HepG2 (cell line): ENCODE measurements around the gene TASOR2. TPM values are rescaled to one million over a fixed set of nuclear protein-coding genes. Genes with fewer than 3 reads are reported as not detected.

ENCODE experiments used
- ATAC-seq: fragments of 200-7000 bp; cut with Tn5 transposase; 3 replicates; pipeline ENCODE4 v1.9.1; 2020; ENCODE audit warnings: mild to moderate bottlenecking, moderate library complexity
- BruUV-seq: library from RNA; stranded (reverse); fragments of 400-500 nt; replicated peaks from 2 replicates; lab custom pipeline; 2021; lab: Mats Ljungman, UMichigan
- CTCF ChIA-PET: fragments of 300-600 bp; formaldehyde crosslinking; extraction: SDS; loops from one replicate; lab custom pipeline; 2021; ENCODE audit warnings: low total read pairs, inconsistent platforms, low intra/inter-chr PET ratio; lab: Yijun Ruan, JAX
- POLR2A ChIA-PET: fragments of 350-600 bp; sonication (Branson Sonifier 250); formaldehyde crosslinking; loops from one replicate; lab custom pipeline; 2020; ENCODE audit warnings: antibody characterized with exemption, inconsistent platforms; lab: Yijun Ruan, JAX
- DNase-seq: peaks from one replicate; pipeline ENCODE4 v3.0.0-alpha.2; 2015; ENCODE audit warnings: low spot score
- FAIRE-seq: peaks from 3 replicates; lab custom pipeline; 2011; peaks lifted over from hg19 to GRCh38; lab: Jason Lieb, UNC
- H2AFZ ChIP-seq: one replicate; pipeline ENCODE4 v1.6.1; 2011; ENCODE audit warnings: low read length, inconsistent platforms
- H3K27ac ChIP-seq: fragments of 300-600 bp; 3 replicates; pipeline ENCODE4 v1.8.0; 2011; ENCODE audit warnings: mixed run types, mild to moderate bottlenecking, mixed read lengths, low read length, inconsistent platforms; ENCODE audit not compliant: insufficient read depth; ENCODE audit errors: extremely low read length
- H3K27me3 ChIP-seq, 2 experiments: fragments of 200-600 bp in 1 of 2; 2 replicates in 1 of 2; 3 replicates in 1 of 2; pipeline versions ENCODE4 v1.6.0 to v1.8.0; 2011; ENCODE audit warnings: low read length in 2 of 2, mild to moderate bottlenecking in 2 of 2, moderate library complexity in 2 of 2, inconsistent platforms in 1 of 2; ENCODE audit not compliant: insufficient read depth in 2 of 2, control insufficient read depth in 1 of 2
- H3K36me3 ChIP-seq, 2 experiments: fragments of 200-600 bp in 1 of 2; replicated peaks in 1 of 2; 2 replicates in 1 of 2; 3 replicates in 1 of 2; pipeline versions ENCODE4 v1.5.1 to v1.8.0; 2011; ENCODE audit warnings: low read length in 2 of 2, inconsistent platforms in 1 of 2; ENCODE audit not compliant: insufficient read depth in 2 of 2, control insufficient read depth in 1 of 2
- H3K4me1 ChIP-seq: 2 replicates; pipeline ENCODE4 v1.5.1; 2012; ENCODE audit warnings: low read length, inconsistent platforms; ENCODE audit not compliant: insufficient read depth
- H3K4me2 ChIP-seq: 2 replicates; pipeline ENCODE4 v1.6.0; 2011; ENCODE audit warnings: low read depth, low read length, inconsistent platforms
- H3K4me3 ChIP-seq, 3 experiments: fragments of 200-600 bp in 1 of 3; sonication (generic), shearing (Covaris generic) in 1 of 3; replicated peaks in 1 of 3; 2 replicates each; pipeline ENCODE4 v1.5.1; 2011 to 2016; ENCODE audit warnings: low read length in 3 of 3, inconsistent platforms in 2 of 3, low read depth in 2 of 3, mild to moderate bottlenecking in 2 of 3, control low read depth in 1 of 3, mixed read lengths in 1 of 3; ENCODE audit not compliant: insufficient read depth in 1 of 3
- H3K79me2 ChIP-seq: one replicate; pipeline ENCODE4 v1.6.1; 2011; ENCODE audit warnings: low read length, inconsistent platforms; ENCODE audit not compliant: insufficient read depth
- H3K9ac ChIP-seq: 2 replicates; pipeline ENCODE4 v1.6.0; 2011; ENCODE audit warnings: mild to moderate bottlenecking, low read depth, low read length, inconsistent platforms; ENCODE audit not compliant: insufficient read depth
- H3K9me3 ChIP-seq: 2 replicates; pipeline ENCODE4 v1.5.1; 2012; ENCODE audit warnings: mild to moderate bottlenecking, low read length
- H4K20me1 ChIP-seq: 2 replicates; pipeline ENCODE4 v1.6.0; 2011; ENCODE audit warnings: inconsistent platforms, mild to moderate bottlenecking, low read length, moderate library complexity; ENCODE audit not compliant: insufficient read depth
- HIVEP1 ChIP-seq: sonication (generic); formaldehyde crosslinking; IDR thresholded peaks from 2 replicates; pipeline ENCODE4 v1.4.0; 2020; ENCODE audit warnings: mild to moderate bottlenecking, missing genetic modification reagents
- IKZF1 ChIP-seq: fragments of 450-650 bp; IDR thresholded peaks from 2 replicates; pipeline ENCODE4 v1.7.1; 2016
- KAT7 ChIP-seq: IDR thresholded peaks from 2 replicates; pipeline ENCODE4 v1.6.1; 2018; ENCODE audit warnings: borderline replicate concordance, missing compliant biosample characterization
- MAFK ChIP-seq, 2 experiments: IDR thresholded peaks in 1 of 2; conservative IDR thresholded peaks in 1 of 2; 2 replicates each; pipeline ENCODE4 v1.6.1; 2011; ENCODE audit warnings: improper control_type of control experiment in 2 of 2, low read length in 2 of 2
- MYC ChIP-seq: sonication (generic); formaldehyde crosslinking; IDR thresholded peaks from 2 replicates; pipeline ENCODE4 v1.9.0; 2021; ENCODE audit warnings: missing genetic modification reagents, borderline replicate concordance
- THYN1 ChIP-seq: sonication (generic); formaldehyde crosslinking; IDR thresholded peaks from 2 replicates; pipeline ENCODE4 v1.8.1; 2023; ENCODE audit warnings: low read depth, mild to moderate bottlenecking, moderate library complexity, missing genetic modification reagents, borderline replicate concordance
- ZNF20 ChIP-seq: sonication (generic); formaldehyde crosslinking; IDR thresholded peaks from 2 replicates; pipeline ENCODE4 v1.4.0; 2020; ENCODE audit warnings: mild to moderate bottlenecking, moderate library complexity, missing genetic modification reagents
- ZNF563 ChIP-seq: sonication (generic); formaldehyde crosslinking; IDR thresholded peaks from 2 replicates; pipeline ENCODE4 v1.8.0; 2022; ENCODE audit warnings: mild to moderate bottlenecking, moderate library complexity, missing genetic modification reagents
- ZNF761 ChIP-seq: sonication (generic); formaldehyde crosslinking; conservative IDR thresholded peaks from 2 replicates; pipeline ENCODE4 v1.4.0; 2020; ENCODE audit warnings: mild to moderate bottlenecking, missing genetic modification reagents
- WGBS: methylation state at CpG from one replicate; pipeline ENCODE4 v1.1.6; 2017; ENCODE audit warnings: low lambda C conversion rate; 5-methylcytosine and 5-hydroxymethylcytosine counted together
- in situ Hi-C: cut with HindIII; loops from 2 replicates; pipeline ENCODE4 v1.10.0; 2017; ENCODE audit warnings: low pct_unique_long_range_greater_than_20kb; ENCODE audit not compliant: extremely low pct_ligation_motif_present
- intact Hi-C: fragments of 100-400 bp; cut with micrococcal nuclease; formaldehyde crosslinking; loops from one replicate; pipeline ENCODE4 v1.10.0; 2022; ENCODE audit not compliant: unreplicated experiment
- polyA plus RNA-seq, 8 experiments: library from polyadenylated mRNA; depleted of rRNA in 3 of 8; stranded (reverse) in 7 of 8; unstranded in 1 of 8; fragments of >200 nt; fragmentation: Illumina TruSeq in 4 of 8; extraction: Trizol in 4 of 8; gene quantifications; 2 replicates each; pipeline versions ENCODE4 v1.2.1 to v1.2.3, GENCODE V29; 2011 to 2016; ENCODE audit warnings: low read depth in 4 of 8, missing spikeins in 1 of 8, mixed read lengths in 1 of 8; ENCODE audit not compliant: insufficient read depth in 1 of 8
- total RNA-seq, 5 experiments: library from RNA; depleted of rRNA; stranded (reverse); fragments of >200 nt; fragmentation: Illumina TruSeq; extraction: Trizol; gene quantifications; 2 replicates each; pipeline ENCODE4 v1.2.3, GENCODE V29; 2016; ENCODE audit warnings: low read depth in 1 of 5
- TF ChIP-seq, protein P1 (sequence below): fragments of 450-650 bp; IDR thresholded peaks from 2 replicates; pipeline ENCODE4 v1.6.1; 2017
- TF ChIP-seq, protein P2 (sequence below): sonication (generic); formaldehyde crosslinking; IDR thresholded peaks from 2 replicates; pipeline ENCODE4 v1.4.0; 2020; ENCODE audit warnings: missing genetic modification reagents
- TF ChIP-seq, protein P3 (sequence below): sonication (generic); formaldehyde crosslinking; IDR thresholded peaks from 2 replicates; pipeline ENCODE4 v1.5.0; 2020; ENCODE audit warnings: missing genetic modification reagents
- TF ChIP-seq, protein P4 (sequence below): sonication (generic); formaldehyde crosslinking; IDR thresholded peaks from 2 replicates; pipeline ENCODE4 v1.4.0; 2020; ENCODE audit warnings: missing genetic modification reagents

TASOR2 gene
- total and polyA plus RNA-seq, 2 of the 13 experiments (the other 11 are each of a cell fraction or from before 2014, with no cell fraction given), result 24.2 to 55.3 TPM

DNA sequence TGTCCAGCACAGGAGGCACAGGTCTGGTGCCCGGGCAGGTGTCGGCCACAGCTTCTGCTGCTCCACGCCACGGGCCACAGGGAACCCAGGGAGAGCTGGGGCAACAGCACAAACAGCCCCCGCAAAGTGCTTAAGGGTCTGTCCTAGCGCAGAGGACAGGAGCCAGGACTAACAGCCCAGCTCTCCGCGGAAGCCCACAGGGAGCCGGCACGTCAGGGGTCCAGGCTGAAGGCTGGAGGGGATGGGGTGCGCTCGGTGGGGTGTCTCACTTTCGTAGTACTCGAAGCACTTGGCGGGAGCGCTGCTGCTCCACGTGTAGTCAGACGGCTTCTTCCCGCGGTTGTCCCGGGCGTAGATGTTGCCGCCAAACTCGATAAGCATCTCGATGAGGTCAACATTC is 43.1 kb upstream of the TASOR2 start:
- Histone ChIP-seq H2AFZ (no peak overlapping the region), H3K27me3 (no peaks in the 10 kb centered on the region), H3K4me3 (no peak overlapping the region), H3K27ac (no peak overlapping the region), H4K20me1 (no peaks in the 10 kb centered on the region), H3K36me3 (peaks cover 4 to 26% of the 10 kb centered on the region in 2 experiments; a peak in 4 of 5 replicates), H3K79me2 (no peaks in the 10 kb centered on the region), H3K4me2 (no peak overlapping the region), H3K9ac (no peak overlapping the region), H3K9me3 (no peaks in the 10 kb centered on the region), H3K4me1 (peaks cover 14% of the 10 kb centered on the region)
- CTCF ChIA-PET, result no interaction called here
- FAIRE-seq (no peak), ATAC-seq (no peak), DNase-seq (no peak)
- POLR2A ChIA-PET, result no interaction called here
- in situ Hi-C loops, result no loop called here
- 100% methylated on average over 15 of the region's 25 CpGs for WGBS
- BruUV-seq, result no TSS peak
- no peak for TF ChIP-seq ZNF563 (CRISPR knock-in tag)
- no peak for TF ChIP-seq THYN1 (CRISPR knock-in tag)
- TF ChIP-seq ZNF20 (CRISPR knock-in tag), result no peak
- TF ChIP-seq, protein P1, sequence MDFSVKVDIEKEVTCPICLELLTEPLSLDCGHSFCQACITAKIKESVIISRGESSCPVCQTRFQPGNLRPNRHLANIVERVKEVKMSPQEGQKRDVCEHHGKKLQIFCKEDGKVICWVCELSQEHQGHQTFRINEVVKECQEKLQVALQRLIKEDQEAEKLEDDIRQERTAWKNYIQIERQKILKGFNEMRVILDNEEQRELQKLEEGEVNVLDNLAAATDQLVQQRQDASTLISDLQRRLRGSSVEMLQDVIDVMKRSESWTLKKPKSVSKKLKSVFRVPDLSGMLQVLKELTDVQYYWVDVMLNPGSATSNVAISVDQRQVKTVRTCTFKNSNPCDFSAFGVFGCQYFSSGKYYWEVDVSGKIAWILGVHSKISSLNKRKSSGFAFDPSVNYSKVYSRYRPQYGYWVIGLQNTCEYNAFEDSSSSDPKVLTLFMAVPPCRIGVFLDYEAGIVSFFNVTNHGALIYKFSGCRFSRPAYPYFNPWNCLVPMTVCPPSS, result no peak
- no peak for TF ChIP-seq ZNF761
- no peak for TF ChIP-seq IKZF1
- TF ChIP-seq, protein P2, sequence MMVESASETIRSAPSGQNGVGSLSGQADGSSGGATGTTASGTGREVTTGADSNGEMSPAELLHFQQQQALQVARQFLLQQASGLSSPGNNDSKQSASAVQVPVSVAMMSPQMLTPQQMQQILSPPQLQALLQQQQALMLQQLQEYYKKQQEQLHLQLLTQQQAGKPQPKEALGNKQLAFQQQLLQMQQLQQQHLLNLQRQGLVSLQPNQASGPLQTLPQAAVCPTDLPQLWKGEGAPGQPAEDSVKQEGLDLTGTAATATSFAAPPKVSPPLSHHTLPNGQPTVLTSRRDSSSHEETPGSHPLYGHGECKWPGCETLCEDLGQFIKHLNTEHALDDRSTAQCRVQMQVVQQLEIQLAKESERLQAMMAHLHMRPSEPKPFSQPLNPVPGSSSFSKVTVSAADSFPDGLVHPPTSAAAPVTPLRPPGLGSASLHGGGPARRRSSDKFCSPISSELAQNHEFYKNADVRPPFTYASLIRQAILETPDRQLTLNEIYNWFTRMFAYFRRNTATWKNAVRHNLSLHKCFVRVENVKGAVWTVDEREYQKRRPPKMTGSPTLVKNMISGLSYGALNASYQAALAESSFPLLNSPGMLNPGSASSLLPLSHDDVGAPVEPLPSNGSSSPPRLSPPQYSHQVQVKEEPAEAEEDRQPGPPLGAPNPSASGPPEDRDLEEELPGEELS (CRISPR knock-in tag), result no peak
- TF ChIP-seq HIVEP1 (CRISPR knock-in tag), result no peak
- TF ChIP-seq, protein P3, sequence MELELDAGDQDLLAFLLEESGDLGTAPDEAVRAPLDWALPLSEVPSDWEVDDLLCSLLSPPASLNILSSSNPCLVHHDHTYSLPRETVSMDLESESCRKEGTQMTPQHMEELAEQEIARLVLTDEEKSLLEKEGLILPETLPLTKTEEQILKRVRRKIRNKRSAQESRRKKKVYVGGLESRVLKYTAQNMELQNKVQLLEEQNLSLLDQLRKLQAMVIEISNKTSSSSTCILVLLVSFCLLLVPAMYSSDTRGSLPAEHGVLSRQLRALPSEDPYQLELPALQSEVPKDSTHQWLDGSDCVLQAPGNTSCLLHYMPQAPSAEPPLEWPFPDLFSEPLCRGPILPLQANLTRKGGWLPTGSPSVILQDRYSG (CRISPR knock-in tag), result no peak
- TF ChIP-seq MYC, result no peak
- no peak for TF ChIP-seq KAT7 (CRISPR knock-in tag)
- no peak for TF ChIP-seq MAFK (conservative IDR thresholded peaks at IDR 0.05 in 1 of 2, IDR thresholded peaks at IDR 0.05 in 1 of 2; ENCODE audit: low read length in 2 of 2)
- TF ChIP-seq, protein P4, sequence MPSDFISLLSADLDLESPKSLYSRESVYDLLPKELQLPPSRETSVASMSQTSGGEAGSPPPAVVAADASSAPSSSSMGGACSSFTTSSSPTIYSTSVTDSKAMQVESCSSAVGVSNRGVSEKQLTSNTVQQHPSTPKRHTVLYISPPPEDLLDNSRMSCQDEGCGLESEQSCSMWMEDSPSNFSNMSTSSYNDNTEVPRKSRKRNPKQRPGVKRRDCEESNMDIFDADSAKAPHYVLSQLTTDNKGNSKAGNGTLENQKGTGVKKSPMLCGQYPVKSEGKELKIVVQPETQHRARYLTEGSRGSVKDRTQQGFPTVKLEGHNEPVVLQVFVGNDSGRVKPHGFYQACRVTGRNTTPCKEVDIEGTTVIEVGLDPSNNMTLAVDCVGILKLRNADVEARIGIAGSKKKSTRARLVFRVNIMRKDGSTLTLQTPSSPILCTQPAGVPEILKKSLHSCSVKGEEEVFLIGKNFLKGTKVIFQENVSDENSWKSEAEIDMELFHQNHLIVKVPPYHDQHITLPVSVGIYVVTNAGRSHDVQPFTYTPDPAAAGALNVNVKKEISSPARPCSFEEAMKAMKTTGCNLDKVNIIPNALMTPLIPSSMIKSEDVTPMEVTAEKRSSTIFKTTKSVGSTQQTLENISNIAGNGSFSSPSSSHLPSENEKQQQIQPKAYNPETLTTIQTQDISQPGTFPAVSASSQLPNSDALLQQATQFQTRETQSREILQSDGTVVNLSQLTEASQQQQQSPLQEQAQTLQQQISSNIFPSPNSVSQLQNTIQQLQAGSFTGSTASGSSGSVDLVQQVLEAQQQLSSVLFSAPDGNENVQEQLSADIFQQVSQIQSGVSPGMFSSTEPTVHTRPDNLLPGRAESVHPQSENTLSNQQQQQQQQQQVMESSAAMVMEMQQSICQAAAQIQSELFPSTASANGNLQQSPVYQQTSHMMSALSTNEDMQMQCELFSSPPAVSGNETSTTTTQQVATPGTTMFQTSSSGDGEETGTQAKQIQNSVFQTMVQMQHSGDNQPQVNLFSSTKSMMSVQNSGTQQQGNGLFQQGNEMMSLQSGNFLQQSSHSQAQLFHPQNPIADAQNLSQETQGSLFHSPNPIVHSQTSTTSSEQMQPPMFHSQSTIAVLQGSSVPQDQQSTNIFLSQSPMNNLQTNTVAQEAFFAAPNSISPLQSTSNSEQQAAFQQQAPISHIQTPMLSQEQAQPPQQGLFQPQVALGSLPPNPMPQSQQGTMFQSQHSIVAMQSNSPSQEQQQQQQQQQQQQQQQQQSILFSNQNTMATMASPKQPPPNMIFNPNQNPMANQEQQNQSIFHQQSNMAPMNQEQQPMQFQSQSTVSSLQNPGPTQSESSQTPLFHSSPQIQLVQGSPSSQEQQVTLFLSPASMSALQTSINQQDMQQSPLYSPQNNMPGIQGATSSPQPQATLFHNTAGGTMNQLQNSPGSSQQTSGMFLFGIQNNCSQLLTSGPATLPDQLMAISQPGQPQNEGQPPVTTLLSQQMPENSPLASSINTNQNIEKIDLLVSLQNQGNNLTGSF (CRISPR knock-in tag), result no peak
- intact Hi-C loops, result no loop called here
